Measurements from ENCODE around the gene SDHB.

SDHB gene

GRCh38 chr1:17011439-17012307, 42.2 kb downstream of the SDHB start, which contains the start of gene ATP13A2:
Gene ATP13A2 (minus strand): TSS chr1:17011928. CDS start chr1:17011738, 190 bp downstream.
- peak within 1 kb of the TSS; percentile 80 for H3K4me3 ChIP-seq (ENCODE audit: control insufficient read depth, low read depth, low read length)
- no peak for TF ChIP-seq CTCF (IDR thresholded peaks at IDR 0.05; ENCODE audit: control insufficient read depth, insufficient read depth, low read depth, low read length, missing control alignments)
- no peak for DNase-seq (ENCODE audit: low read depth)

- no peak for DNase-seq (ENCODE audit: low read depth)
- peak overlapping the region; percentile 80 for H3K4me3 ChIP-seq (ENCODE audit: control insufficient read depth, low read depth, low read length)
- no peak for TF ChIP-seq CTCF (IDR thresholded peaks at IDR 0.05; ENCODE audit: control insufficient read depth, insufficient read depth, low read depth, low read length, missing control alignments)
Measured at GRCh38 chr1:17011092-17011438, 42.8 kb downstream of the SDHB start.

GRCh38 chr1:17009706-17010105, 44.1 kb downstream of the SDHB start:
- no peak for TF ChIP-seq CTCF (IDR thresholded peaks at IDR 0.05; ENCODE audit: control insufficient read depth, insufficient read depth, low read depth, low read length, missing control alignments)
- H3K4me3 ChIP-seq (ENCODE audit: control insufficient read depth, low read depth, low read length), result no peak overlapping the region
- DNase-seq (ENCODE audit: low read depth), result no peak

DNA sequence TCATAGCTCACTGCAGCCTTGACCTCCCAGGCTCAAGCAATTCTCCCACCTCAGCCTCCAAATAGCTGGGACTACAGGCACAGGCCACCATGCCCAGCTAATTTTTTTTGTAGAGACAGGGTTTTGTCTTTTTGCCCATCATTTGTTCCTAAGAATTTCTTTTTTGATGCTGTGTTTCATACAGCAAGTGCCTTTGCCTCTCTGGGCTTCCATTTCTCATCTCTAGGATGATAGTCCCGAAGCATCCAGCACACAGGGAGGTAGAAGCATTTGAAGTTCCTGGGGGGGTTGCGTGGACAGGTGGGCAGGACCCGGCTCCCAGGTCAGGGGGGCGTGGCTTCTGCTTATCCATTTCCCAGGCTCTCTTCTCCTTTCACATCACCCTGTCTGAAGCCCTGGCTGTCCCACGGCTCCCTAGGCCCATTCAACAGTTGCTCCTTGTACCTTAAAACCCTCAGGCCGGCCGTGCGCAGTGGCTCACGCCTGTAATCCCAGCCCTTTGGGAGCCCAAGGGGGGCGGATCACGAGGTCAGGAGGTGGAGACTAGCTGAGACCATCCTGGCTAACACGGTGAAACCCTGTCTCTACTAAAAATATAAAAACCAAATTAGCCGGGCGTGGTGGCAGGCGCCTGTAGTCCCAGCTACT, 45.5 kb downstream of the SDHB start:
- DNase-seq (ENCODE audit: low read depth), result no peak
- TF ChIP-seq CTCF (IDR thresholded peaks at IDR 0.05; ENCODE audit: control insufficient read depth, insufficient read depth, low read depth, low read length, missing control alignments), result no peak
- no peak overlapping the region for H3K4me3 ChIP-seq (ENCODE audit: control insufficient read depth, low read depth, low read length)

DNA sequence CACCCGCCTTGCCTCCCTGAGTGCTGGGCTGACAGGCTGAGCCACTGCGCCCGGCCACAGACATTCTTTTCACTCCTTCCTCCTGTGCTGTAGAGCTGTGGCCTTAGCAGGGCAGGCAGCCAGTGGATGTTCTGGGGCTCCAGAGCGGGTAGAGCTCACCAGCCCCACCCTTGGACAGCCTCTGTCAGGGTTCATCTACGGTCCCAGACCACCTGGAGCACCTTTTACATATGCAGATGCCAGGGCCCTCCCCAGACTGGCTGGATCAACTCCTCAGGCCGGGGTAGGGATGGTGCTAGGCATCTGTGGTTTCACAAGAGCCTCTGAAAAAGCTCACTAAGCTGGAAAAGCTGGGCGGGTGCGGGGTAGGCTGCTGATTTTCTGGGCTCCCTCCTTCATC, 46.7 kb downstream of the SDHB start:
- no peak for TF ChIP-seq CTCF (IDR thresholded peaks at IDR 0.05; ENCODE audit: control insufficient read depth, insufficient read depth, low read depth, low read length, missing control alignments)
- H3K4me3 ChIP-seq (ENCODE audit: control insufficient read depth, low read depth, low read length), result no peak overlapping the region
- no peak for DNase-seq (ENCODE audit: low read depth)

- DNase-seq (ENCODE audit: low read depth), result no peak
- H3K4me3 ChIP-seq (ENCODE audit: control insufficient read depth, low read depth, low read length), result no peak overlapping the region
- no peak for TF ChIP-seq CTCF (IDR thresholded peaks at IDR 0.05; ENCODE audit: control insufficient read depth, insufficient read depth, low read depth, low read length, missing control alignments)
Measured at GRCh38 chr1:17005365-17005740, 48.5 kb downstream of the SDHB start.

Measured in AG09309 (cell line).